ENCODE data around the gene RECK.
A peak's percentile ranks its signal among the peaks of the same experiment; 100 is the strongest.

RECK gene

GRCh38 chr9:36136272-36136893, 99.7 kb downstream of the RECK start, which contains the start of gene GLIPR2:
Gene GLIPR2 (plus strand): TSS chr9:36136733. CDS start chr9:36136779, 46 bp downstream.
- CTCF ChIA-PET, result interaction anchor here (0.6 to 1.5 kb wide), 6 partner anchors 30 to 191 kb away, joined by 3 to 6 read pairs (median 4); no protein-coding TSS in a partner anchor
- peak; percentile 46 for TF ChIP-seq CTCF (conservative IDR thresholded peaks at IDR 0.05; ENCODE audit: low read depth)
- H3K27ac ChIP-seq, result no peak within 1 kb of the TSS
- POLR2A ChIA-PET (ENCODE audit: low non-redundant PET), result no interaction called here
- peak; percentile 76 for DNase-seq (ENCODE audit: low spot score)

- no peak for DNase-seq (ENCODE audit: low spot score)
- H3K27ac ChIP-seq, result no peak overlapping the region
- no peak for TF ChIP-seq CTCF (conservative IDR thresholded peaks at IDR 0.05; ENCODE audit: low read depth)
- POLR2A ChIA-PET (ENCODE audit: low non-redundant PET), result no interaction called here
- CTCF ChIA-PET, result interaction anchor here (0.6 to 1.5 kb wide), 7 partner anchors 29 to 192 kb away, joined by 3 to 6 read pairs (median 3); no protein-coding TSS in a partner anchor
Observed at GRCh38 chr9:36136894-36137391, 100.2 kb downstream of the RECK start.

- ChIA-PET POLR2A (ENCODE audit: low non-redundant PET) (no interaction called here), CTCF (interaction anchor here (0.6 to 1.5 kb wide), 3 partner anchors 29 to 191 kb away, joined by 3 to 6 read pairs (median 3); no protein-coding TSS in a partner anchor)
- no peak for TF ChIP-seq CTCF (conservative IDR thresholded peaks at IDR 0.05; ENCODE audit: low read depth)
- DNase-seq (ENCODE audit: low spot score), result no peak
- no peak overlapping the region for H3K27ac ChIP-seq
Observed at GRCh38 chr9:36137392-36138004, 100.8 kb downstream of the RECK start.

GRCh38 chr9:36138496-36138895, 101.8 kb downstream of the RECK start:
- no peak for DNase-seq (ENCODE audit: low spot score)
- ChIA-PET POLR2A (ENCODE audit: low non-redundant PET) (no interaction called here), CTCF (interaction anchor here (0.6 to 0.9 kb wide), 2 partner anchors 36 to 44 kb away, joined by 3 to 4 read pairs; no protein-coding TSS in a partner anchor)
- no peak overlapping the region for H3K27ac ChIP-seq
- no peak for TF ChIP-seq CTCF (conservative IDR thresholded peaks at IDR 0.05; ENCODE audit: low read depth)

GRCh38 chr9:36138901-36139300, 102.2 kb downstream of the RECK start:
- TF ChIP-seq CTCF (conservative IDR thresholded peaks at IDR 0.05; ENCODE audit: low read depth), result no peak
- no peak overlapping the region for H3K27ac ChIP-seq
- POLR2A ChIA-PET (ENCODE audit: low non-redundant PET), result no interaction called here
- no peak for DNase-seq (ENCODE audit: low spot score)
- CTCF ChIA-PET, result interaction anchor here (0.6 to 0.9 kb wide), 3 partner anchors 36 to 1960 kb away, joined by 3 to 4 read pairs (median 4); no protein-coding TSS in a partner anchor
